Measurements from ENCODE around the gene SPATC1L. TPM values are rescaled to one million over a fixed set of nuclear protein-coding genes. Genes with fewer than 3 reads are reported as not detected.

The SPATC1L gene
- total RNA-seq, 2 donors from 2014 or later = 29.5 to 31.9 TPM

DNA sequence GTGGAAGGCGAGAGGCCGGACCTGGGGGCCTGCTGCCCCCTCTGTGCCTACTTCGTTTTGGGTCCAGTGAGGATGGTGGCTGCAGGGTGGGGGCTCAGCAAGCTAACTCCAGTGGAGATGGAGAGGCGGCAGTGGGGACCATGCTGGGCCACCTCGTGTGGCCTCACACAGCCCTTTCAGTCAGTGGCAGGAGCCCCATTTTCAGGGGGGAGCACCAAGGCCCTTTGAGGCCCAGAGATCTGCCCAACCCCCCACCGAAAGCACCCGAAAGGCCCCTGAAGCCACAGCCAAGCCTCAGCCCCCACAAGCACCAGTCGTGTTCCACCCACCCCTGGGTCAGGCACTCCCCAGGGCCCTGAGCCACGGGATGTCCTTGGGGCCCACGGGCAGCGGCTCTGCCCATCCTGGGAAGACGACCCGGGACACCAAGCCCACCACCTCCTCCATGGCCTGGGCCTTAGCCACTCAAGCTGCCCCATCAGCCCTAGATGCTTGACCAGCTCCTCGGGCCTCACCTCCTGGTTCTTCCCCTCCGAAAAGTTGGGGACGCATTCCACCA, 29.2 kb downstream of the SPATC1L start:
- Mint-ChIP-seq H3K27ac (no peak overlapping the region), H3K4me1 (peaks cover 3% of the 10 kb centered on the region), H3K27me3 (ENCODE audit: insufficient read depth) (no peaks in the 10 kb centered on the region), H3K9me3 (peaks cover 1% of the 10 kb centered on the region), H3K36me3 (ENCODE audit: low read depth) (peaks cover under 1% of the 10 kb centered on the region), H3K4me3 (no peak overlapping the region)
- Histone ChIP-seq H3K4me1 (ENCODE audit: control insufficient read depth, insufficient read depth, low read length) (peaks cover 9% of the 10 kb centered on the region), H3K9me3 (ENCODE audit: control insufficient read depth, low read length) (no peaks in the 10 kb centered on the region), H3K27me3 (ENCODE audit: control insufficient read depth, insufficient read depth, low read length, poor library complexity, severe bottlenecking) (no peaks in the 10 kb centered on the region), H3K9ac (ENCODE audit: extremely low read depth, low read length, poor library complexity, severe bottlenecking) (no peak overlapping the region), H3K4me3 (ENCODE audit: low read length) (no peak overlapping the region), H3K27ac (ENCODE audit: low read depth, low read length) (no peak overlapping the region), H3K36me3 (ENCODE audit: control insufficient read depth, insufficient read depth, low read length) (no peaks in the 10 kb centered on the region)
- no peak for TF ChIP-seq CTCF (conservative IDR thresholded peaks at IDR 0.05)
- DNase-seq = peak; percentile 50
- WGBS, 2 experiments (ENCODE audit: insufficient coverage in 1 of 2, insufficient read length in 1 of 2) = 91 to 92% methylated on average over 10 to 16 of the region's 16 CpGs

DNA sequence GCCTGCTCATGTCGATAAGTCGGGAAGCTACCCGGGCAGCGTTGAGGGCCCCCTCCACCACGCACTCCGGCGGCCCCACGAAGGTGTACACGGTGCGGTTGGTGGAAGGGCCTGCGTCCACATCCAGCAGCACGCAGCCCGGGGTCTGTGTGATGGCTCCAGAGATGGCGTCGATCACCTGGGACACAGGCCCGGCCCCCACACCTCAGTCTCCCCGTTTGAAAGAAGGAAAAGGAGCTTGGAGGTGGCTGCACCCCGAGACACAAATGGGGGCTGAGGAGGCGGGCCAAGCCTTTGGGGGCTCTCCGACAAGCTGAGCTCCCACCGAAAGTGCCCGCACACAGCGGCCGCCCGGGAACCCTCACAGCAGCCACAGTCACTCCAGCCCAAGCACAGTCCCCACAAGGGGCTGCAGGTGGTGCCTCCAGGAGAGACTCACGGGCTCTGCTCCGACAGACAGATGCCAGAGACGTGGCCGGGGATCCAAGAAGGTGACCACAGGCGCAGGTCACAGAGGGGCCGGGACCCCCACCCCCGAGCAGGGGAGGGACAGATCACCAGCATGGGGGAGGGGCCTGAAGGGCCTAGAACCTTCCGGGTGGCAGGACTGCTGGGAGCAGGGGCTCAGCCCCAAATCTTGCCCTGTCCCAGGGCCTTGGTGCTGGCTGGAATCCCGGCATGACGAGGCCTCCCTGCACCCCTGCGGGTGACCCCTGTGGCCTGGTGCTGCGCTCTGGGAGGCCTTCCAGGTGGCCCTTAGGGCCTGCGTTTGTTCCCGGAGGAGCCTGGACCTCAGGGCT, 29.9 kb downstream of the SPATC1L start:
- H3K4me3 Mint-ChIP-seq = no peak overlapping the region
- H3K4me3 ChIP-seq (ENCODE audit: low read length) = no peak overlapping the region
- H3K9me3 ChIP-seq (ENCODE audit: control insufficient read depth, low read length) = no peaks in the 10 kb centered on the region
- no peaks in the 10 kb centered on the region for H3K27me3 Mint-ChIP-seq (ENCODE audit: insufficient read depth)
- DNase-seq = peak; percentile 53
- H3K9ac ChIP-seq (ENCODE audit: extremely low read depth, low read length, poor library complexity, severe bottlenecking) = no peak overlapping the region
- H3K27ac ChIP-seq (ENCODE audit: low read depth, low read length) = no peak overlapping the region
- peaks cover 9% of the 10 kb centered on the region for H3K4me1 ChIP-seq (ENCODE audit: control insufficient read depth, insufficient read depth, low read length)
- H3K27me3 ChIP-seq (ENCODE audit: control insufficient read depth, insufficient read depth, low read length, poor library complexity, severe bottlenecking) = no peaks in the 10 kb centered on the region
- no peak overlapping the region for H3K27ac Mint-ChIP-seq
- peaks cover 3% of the 10 kb centered on the region for H3K4me1 Mint-ChIP-seq
- H3K9me3 Mint-ChIP-seq = no peaks in the 10 kb centered on the region
- no peaks in the 10 kb centered on the region for H3K36me3 Mint-ChIP-seq (ENCODE audit: low read depth)
- 92 to 95% methylated on average over 20 to 39 of the region's 39 CpGs for WGBS, 2 experiments (ENCODE audit: insufficient coverage in 1 of 2, insufficient read length in 1 of 2)
- no peaks in the 10 kb centered on the region for H3K36me3 ChIP-seq (ENCODE audit: control insufficient read depth, insufficient read depth, low read length)
- TF ChIP-seq CTCF (conservative IDR thresholded peaks at IDR 0.05) = no peak

- Mint-ChIP-seq H3K4me3 (no peak overlapping the region), H3K27me3 (ENCODE audit: insufficient read depth) (no peaks in the 10 kb centered on the region), H3K36me3 (ENCODE audit: low read depth) (no peaks in the 10 kb centered on the region), H3K27ac (no peak overlapping the region), H3K4me1 (peaks cover 3% of the 10 kb centered on the region), H3K9me3 (no peaks in the 10 kb centered on the region)
- Histone ChIP-seq H3K27me3 (ENCODE audit: control insufficient read depth, insufficient read depth, low read length, poor library complexity, severe bottlenecking) (no peaks in the 10 kb centered on the region), H3K27ac (ENCODE audit: low read depth, low read length) (peak overlapping the region; percentile 21), H3K36me3 (ENCODE audit: control insufficient read depth, insufficient read depth, low read length) (no peaks in the 10 kb centered on the region), H3K9ac (ENCODE audit: extremely low read depth, low read length, poor library complexity, severe bottlenecking) (no peak overlapping the region), H3K4me1 (ENCODE audit: control insufficient read depth, insufficient read depth, low read length) (peaks cover 9% of the 10 kb centered on the region), H3K4me3 (ENCODE audit: low read length) (no peak overlapping the region), H3K9me3 (ENCODE audit: control insufficient read depth, low read length) (no peaks in the 10 kb centered on the region)
- WGBS, 2 experiments (ENCODE audit: insufficient coverage in 1 of 2, insufficient read length in 1 of 2) = 57 to 61% methylated on average over 9 to 32 of the region's 33 CpGs
- peak; percentile 95 for TF ChIP-seq CTCF (conservative IDR thresholded peaks at IDR 0.05)
- peak; percentile 94 for DNase-seq
Measured at GRCh38 chr21:46153247-46154154, 30.8 kb downstream of the SPATC1L start.
